NCI-H510A (cell line): ENCODE measurements around the gene WDR70.
"Not testable (repeated sequence)": the region's sequence is repeated elsewhere in the genome, so short reads cannot be mapped to it uniquely, and the experiment has no call there.

Source experiments
- DNase-seq: peaks from one replicate; lab custom pipeline; 2025; lab: John Stamatoyannopoulos, UW

The WDR70 gene

GRCh38 chr5:37570597-37570996 lies 191.5 kb downstream of the WDR70 start:
- no peak for DNase-seq

DNA sequence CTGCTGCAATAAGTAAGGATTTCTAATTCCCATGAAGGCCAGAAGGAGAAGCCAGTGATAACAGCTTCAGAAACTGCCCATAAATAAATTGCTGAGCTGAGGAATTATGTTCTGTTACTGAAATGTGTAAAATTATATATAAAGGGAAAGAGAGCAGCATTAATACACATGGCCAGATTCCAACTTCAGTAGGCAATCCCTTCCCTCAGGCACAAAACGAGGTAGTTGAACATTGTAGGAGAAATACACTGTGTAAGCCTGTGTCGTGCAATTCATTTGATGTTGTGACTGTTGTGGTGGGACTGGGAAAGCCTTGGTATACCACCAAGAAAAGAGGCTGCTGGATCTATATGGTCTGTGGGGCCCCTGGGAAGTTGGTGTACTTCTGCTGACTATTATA lies 192.9 kb downstream of the WDR70 start:
- no peak for DNase-seq

DNA sequence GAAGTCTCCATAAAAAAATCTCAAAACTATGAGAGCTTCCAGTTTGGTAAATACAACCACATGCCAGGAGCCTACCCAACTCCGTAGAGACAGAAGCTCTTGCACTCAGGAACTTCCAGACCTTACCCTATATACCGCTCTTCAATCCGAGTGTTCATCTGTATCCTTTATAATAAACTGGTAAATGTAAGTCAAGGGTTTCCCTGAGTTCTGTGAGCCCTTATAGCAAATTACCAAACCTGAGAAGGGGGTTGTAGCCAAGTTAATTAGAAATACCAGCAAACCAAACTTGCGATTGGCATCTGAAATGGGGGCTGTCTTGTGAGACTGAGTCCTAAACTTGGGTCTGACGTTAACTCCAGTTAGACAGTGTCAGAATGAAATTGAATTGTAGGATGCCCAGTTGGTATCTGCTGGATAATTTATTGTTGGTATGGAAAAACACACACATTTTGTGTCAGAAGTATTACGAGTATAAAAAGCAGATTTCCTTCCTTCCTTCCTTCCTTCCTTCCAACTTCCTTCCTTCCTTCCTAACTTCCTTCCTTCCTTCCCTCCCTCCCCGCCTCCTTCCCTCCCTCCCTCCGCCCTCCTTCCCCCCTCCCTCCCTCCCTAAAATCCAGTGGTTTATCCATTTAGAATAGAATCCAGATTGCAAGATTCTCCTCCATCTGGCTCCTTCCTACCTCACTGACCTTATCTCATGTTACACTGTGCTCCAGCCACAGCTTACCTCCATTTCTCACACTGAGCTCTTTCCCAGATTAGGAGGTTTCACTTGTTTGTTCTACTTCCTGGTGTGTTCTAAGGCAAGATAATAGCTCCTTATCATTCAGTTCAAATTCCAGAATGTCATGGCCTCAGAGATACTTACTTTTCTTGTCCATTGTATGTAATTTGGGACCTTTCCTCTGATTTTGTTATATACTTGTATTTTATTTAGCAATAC lies 196.7 kb downstream of the WDR70 start:
- no peak for DNase-seq

- no peak for DNase-seq
Measured at GRCh38 chr5:37576552-37576951, 197.4 kb downstream of the WDR70 start.

DNA sequence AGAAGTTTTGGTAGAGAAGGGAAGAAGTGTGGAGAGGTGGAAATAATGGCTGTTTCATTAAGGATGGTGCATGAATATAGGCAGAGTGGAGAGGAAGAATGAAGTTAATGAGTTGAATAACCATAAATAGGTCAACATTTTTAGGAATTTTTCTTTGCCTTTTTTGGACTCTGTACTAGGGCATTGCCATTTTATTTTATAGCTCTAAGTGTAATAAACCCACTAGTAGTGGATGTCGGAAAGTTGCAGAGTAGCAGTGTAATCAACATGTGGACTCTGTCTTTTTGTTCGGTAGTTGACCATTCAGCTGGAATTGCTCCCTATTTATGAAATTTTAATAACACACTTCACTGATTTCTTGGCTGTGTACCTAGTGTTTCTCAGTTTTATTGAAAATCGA lies 199.1 kb downstream of the WDR70 start:
- no peak for DNase-seq

DNA sequence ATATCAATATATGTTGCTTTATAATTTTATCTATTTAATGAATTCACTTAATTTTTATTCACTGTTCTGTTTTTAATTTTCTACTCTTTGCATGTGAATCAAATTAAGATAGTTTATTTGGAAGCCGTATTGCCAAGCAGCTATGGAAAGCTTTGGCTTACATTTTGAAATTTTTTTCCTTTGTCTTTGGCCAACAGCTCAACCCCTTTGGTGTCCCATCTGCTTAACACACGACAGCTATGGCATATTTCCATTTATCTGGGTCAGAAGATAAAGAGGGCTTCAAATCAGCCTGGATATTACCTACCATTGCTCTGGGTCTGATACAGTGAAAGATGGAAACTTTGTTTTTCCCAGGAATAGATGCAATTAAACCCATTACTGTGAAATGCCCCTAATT lies 201.0 kb downstream of the WDR70 start:
- no peak for DNase-seq

DNA sequence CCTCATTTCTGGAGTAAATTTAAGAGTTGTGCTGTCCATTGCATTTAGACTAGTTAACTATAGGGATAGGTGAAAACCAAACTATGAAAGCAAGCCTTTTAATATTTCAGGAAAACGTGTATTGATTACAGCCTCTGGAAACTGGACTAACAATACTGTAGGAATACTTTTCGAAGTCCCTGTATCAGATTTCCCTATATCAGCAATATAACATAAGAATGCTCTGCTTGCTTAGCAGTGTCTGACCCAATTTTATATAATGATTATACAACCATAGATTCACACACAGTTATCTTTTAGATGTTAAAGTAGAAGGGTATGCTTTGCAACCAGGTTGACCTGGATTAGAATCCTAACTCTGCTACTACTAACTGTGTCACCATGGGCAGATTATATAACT lies 203.1 kb downstream of the WDR70 start:
- DNase-seq, result no peak

DNA sequence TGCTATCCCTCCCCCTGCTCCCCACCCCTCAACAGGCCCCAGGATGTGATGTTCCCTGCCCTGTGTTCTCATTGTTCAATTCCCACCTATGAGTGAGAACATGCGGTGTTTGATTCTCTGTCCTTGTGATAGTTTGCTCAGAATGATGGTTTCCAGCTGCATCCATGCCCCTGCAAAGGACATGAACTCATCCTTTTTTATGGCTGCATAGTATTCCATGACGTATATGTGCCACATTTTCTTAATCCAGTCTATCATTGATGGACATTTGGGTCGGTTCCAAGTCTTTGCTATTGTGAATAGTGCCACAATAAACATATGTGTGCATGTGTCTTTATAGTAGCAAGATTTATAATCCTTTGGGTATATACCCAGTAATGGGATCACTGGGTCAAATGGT lies 214.2 kb downstream of the WDR70 start:
- not testable (repeated sequence) for DNase-seq

DNA sequence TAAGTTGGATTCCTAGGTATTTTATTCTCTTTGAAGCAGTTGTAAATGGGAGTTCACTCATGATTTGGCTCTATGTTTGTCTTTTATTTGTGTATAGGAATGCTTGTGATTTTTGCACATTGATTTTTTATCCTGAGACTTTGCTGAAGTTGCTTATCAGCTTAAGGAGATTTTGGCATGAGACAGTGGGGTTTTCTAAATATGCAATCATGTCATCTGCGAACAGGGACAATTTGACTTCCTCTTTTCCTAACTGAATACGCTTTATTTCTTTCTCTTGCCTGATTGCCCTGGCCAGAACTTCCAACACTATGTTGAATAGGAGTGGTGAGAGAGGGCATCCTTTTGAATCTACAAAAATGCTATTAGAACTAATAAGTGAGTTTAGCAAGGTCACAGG lies 215.7 kb downstream of the WDR70 start:
- DNase-seq, result not testable (repeated sequence)

- DNase-seq, result no peak
Measured at GRCh38 chr5:37598733-37599132, 219.6 kb downstream of the WDR70 start.

- no peak for DNase-seq
Measured at GRCh38 chr5:37601163-37601562, 222.0 kb downstream of the WDR70 start.

GRCh38 chr5:37603072-37603471 lies 224.0 kb downstream of the WDR70 start:
- no peak for DNase-seq

DNA sequence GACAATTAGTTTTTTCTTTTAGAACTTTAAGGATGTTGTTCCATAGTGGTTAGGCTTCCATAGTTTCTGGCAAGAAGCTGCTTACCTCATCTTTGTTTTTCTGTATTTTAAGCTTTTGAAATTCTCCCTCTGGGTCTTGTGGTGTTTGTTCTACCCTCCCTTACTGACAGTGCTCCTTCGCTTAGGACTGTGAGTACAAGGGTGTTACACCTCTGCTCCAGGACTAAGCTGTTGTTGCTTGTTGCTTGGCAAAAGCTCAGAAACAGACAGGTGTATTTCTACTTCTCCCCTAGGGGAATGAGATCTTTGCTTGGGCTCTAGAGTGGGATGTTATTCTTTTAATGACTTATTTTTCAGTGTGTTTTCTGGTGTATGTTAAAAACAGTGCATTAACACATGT lies 225.2 kb downstream of the WDR70 start:
- DNase-seq, result no peak

- no peak for DNase-seq
Measured at GRCh38 chr5:37606148-37606547, 227.0 kb downstream of the WDR70 start.

DNA sequence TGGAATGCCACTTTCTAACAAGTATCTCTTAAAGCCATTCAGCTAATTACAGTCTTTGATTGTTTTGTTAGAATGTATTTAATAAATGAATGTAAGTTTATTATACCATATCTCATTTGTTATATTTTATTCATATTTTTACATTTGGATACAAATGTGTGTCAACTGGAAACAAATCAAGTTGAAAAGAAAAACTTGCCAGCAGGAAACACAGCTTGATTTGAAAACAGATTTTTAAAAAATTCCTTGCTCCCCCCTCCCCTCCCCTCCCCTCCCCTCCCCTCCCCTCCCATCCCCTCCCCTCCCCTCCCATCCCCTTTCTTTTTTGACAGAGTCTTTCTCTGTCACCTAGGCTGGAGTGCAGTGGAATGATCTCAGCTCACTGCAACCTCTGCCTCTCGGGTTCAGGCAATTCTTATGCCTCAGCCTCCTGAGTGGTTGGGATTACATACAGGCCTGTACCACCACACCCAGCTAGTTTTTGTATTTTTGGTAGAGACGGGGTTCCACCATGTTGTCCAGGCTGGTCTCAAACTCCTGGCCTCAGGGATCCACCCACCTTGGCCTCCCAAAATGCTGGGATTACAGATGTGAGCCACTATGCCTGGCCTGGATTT lies 227.6 kb downstream of the WDR70 start:
- no peak for DNase-seq

DNA sequence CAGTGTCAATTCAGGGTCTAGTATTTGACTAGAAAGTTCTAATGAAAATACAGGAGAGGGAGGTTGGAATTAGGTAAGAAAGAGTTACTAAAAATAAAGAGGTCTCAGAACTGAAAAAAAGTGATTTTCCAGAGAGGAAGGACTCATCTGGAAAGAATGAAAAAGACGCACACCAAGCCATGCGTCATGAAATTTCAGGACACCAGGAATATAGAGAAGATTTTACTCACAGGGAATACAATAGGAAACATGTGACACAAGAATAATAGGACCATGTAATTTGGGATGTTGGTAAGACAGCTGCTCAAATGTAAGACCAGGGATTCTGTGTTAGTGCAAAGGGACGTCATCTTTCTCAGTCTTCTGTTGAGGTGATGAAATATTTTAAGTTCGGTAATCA lies 236.1 kb downstream of the WDR70 start:
- no peak for DNase-seq

DNA sequence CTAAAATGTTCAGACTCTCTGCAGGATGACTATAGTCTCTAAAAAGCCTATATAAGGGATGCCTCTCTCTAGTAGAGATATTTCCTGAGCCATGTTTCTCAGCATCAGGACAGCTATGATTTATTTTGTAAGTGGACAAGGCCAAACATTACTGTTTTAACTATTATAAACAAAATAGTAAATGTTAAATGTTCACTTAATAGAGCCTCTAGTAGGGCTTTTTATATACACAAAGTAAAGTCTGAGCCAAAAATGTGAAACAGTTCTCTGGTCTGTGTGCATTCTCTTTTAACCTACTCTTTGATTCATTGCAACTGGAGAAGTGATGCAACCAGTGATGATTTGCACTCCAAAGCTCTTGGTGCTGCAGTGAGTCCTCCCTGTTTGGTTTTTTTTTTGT lies 240.2 kb downstream of the WDR70 start:
- no peak for DNase-seq

DNA sequence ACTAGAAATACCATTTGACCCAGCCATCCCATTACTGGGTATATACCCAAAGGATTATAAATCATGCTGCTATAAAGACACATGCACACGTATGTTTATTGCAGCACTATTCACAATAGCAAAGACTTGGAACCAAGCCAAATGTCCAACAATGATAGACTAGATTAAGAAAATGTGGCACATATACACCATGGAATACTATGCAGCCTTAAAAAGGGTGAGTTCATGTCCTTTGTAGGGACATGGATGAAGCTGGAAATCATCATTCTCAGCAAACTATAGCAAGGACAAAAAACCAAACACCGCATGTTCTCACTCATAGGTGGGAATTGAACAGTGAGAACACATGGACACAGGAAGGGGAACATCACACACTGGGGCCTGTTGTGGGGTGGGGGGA lies 243.2 kb downstream of the WDR70 start:
- not testable (repeated sequence) for DNase-seq

- no peak for DNase-seq
Measured at GRCh38 chr5:37626266-37626665, 247.1 kb downstream of the WDR70 start.

DNA sequence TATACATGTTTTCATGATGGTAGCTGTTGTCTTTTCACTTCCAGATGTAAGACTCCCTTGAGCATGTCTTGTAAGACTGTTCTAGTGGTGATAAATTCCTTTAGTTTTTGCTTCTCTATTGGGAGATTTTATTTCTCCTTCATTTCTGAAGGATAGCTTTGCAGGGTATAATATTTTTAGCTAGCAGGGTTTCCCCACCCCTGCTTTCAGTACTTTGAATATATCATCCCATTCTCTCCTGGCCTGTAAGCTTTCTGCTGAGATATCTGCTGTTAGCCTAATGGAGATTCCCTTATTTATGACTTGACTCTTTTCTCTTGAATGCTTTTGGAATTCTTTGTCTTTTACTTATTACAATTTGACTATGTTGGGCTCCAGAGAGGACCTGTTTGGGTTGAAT lies 249.8 kb downstream of the WDR70 start:
- DNase-seq, result no peak

- DNase-seq, result no peak
Measured at GRCh38 chr5:37631939-37632338, 252.8 kb downstream of the WDR70 start.

DNA sequence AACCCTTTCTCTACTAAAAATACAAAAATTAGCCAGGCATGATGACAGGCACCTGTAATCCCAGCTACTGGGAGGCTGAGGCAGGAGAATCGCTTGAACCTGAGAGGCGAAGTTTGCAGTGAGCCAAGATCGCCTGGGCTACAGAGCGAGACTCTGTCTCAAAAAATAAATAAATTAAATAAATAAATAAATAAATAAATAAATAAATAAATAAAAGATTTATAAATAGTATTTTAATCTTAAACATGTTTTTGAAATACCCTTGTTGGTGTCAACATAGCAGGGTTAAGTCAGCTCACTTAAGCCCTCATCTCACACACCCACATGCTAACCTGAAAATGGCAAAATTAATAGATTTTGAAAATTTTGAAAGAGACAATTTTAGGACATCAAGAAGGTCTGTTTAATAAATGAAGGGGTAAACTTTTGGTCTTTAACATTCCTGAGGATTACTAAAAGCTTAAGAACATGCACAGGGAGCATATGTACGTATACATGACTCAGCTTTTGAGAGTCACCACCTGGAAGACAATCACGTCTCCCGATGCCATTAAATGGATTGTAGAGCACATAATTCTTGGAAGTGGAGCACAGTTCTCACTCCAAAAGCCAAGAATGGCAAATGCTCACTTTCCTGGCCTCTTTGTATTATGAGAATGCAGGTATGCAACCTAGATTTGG lies 258.2 kb downstream of the WDR70 start:
- no peak for DNase-seq

DNA sequence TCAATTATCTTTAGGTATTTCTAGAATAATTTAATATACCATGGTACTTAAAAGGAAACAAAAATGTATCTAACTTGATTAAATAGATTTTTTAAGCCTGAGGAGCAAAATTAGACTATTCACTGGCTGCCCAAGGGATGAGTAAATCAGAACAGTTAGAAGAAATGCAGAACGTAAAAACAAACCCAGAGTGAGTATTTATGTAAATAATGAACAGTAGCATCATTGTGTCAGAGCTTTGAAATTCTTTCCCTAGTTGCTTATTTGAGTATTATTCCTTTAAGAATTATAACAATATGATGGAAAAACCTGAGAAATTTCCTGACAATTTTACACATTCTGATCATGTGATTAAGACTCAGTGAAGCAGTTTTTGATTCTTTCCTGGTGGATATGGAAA lies 259.8 kb downstream of the WDR70 start:
- DNase-seq, result no peak
